Stimulated activated CD8-positive, alpha-beta memory T cell treated with anti-CD3 and anti-CD28 coated beads, Interleukin-7, amount 100 ng/mL, for 4 hours (primary cell): ENCODE data around the gene NFATC2.

ENCODE experiments used
- DNase-seq, 2 donors: peaks; one replicate each; pipeline ENCODE4 v3.0.0-alpha.2; 2020; ENCODE audit warnings: low read depth in 2 of 2

NFATC2 gene

GRCh38 chr20:51412951-51413481 is 129.5 kb downstream of the NFATC2 start:
- no peak for DNase-seq

GRCh38 chr20:51412333-51412871 is 130.1 kb downstream of the NFATC2 start:
- no peak for DNase-seq

- DNase-seq = no peak
Observed at GRCh38 chr20:51411870-51412269, 130.6 kb downstream of the NFATC2 start.

- DNase-seq = no peak
Observed at GRCh38 chr20:51410586-51411325, 131.8 kb downstream of the NFATC2 start.

GRCh38 chr20:51409192-51409880 is 133.2 kb downstream of the NFATC2 start:
- DNase-seq = no peak

GRCh38 chr20:51404297-51405060 is 138.0 kb downstream of the NFATC2 start:
- DNase-seq = peak; percentile 84

GRCh38 chr20:51403466-51404220 is 138.9 kb downstream of the NFATC2 start:
- DNase-seq = no peak

- DNase-seq = peak in 1 of 2 donors; percentile 31
Observed at GRCh38 chr20:51402201-51402600, 140.3 kb downstream of the NFATC2 start.

- no peak for DNase-seq
Observed at GRCh38 chr20:51401496-51401895, 141.0 kb downstream of the NFATC2 start.

GRCh38 chr20:51400051-51400926 is 142.2 kb downstream of the NFATC2 start:
- peak; percentile 60 to 70 for DNase-seq

GRCh38 chr20:51399006-51399890 is 143.3 kb downstream of the NFATC2 start:
- DNase-seq = no peak

- no peak for DNase-seq
Observed at GRCh38 chr20:51398552-51398951, 144.0 kb downstream of the NFATC2 start.

- no peak for DNase-seq
Observed at GRCh38 chr20:51398083-51398482, 144.4 kb downstream of the NFATC2 start.

GRCh38 chr20:51397137-51397536 is 145.4 kb downstream of the NFATC2 start:
- no peak for DNase-seq

GRCh38 chr20:51396365-51396909 is 146.1 kb downstream of the NFATC2 start:
- no peak for DNase-seq

- no peak for DNase-seq
Observed at GRCh38 chr20:51394706-51395105, 147.8 kb downstream of the NFATC2 start.

- DNase-seq = no peak
Observed at GRCh38 chr20:51393571-51393970, 148.9 kb downstream of the NFATC2 start.

GRCh38 chr20:51392614-51393186 is 149.8 kb downstream of the NFATC2 start:
- no peak for DNase-seq

- DNase-seq = no peak
Observed at GRCh38 chr20:51391926-51392325, 150.6 kb downstream of the NFATC2 start.
